Activated CD8-positive, alpha-beta memory T cell treated with anti-CD3 and anti-CD28 coated beads for 4 hours (primary cell): Measurements from ENCODE around the gene OPCML.

Experiments
- DNase-seq, 2 donors: peaks; one replicate each; pipeline ENCODE4 v3.0.0-alpha.2; 2020; ENCODE audit warnings: low read depth in 2 of 2

The OPCML gene

DNA sequence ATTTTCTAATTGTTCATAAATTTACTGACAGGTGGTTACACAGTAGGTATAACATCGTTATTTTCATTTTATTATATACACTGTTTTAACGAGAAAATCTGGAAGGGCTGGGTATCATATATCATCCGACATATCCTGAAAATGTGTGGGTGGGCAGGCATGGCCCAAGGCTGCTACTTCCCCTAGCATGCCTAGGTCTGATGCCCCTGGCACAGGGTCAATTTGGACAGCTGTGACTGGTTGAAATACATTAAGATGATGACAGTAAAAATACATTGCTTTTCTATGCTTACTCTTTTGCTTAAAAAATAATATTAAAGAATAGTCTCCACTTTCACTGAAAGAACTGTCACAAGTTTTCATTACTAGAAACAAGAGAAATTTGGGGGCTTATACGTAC is 908.8 kb downstream of the OPCML start:
- DNase-seq = no peak

DNA sequence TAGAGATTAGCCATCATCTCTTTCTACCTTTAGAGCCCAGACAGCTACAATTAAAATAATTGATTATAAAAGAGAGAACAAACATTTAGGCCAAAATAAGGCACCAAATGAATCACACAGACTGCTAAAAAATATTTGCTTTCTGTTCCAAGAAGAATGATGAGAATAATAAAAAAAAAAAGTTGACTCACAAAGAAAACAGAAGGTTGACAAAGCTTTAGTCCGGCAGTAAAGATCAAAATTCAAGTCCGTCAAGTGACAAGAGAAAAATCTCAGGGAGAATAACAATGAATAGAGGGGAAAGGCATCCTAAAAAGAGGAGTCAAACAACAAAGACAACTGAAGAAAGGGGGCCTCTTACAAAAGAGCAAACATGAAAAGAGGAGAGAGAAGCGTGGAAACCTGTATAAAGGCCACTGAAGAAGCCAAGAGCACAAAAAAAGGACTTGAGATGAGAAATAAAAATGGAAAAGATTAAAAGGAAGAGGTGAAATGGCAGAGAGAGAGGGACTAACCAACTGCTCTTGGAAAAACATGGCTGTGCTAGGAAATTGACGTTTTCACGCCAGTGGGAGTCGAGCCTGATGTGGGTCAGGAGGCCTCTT is 910.2 kb downstream of the OPCML start:
- DNase-seq = no peak

DNA sequence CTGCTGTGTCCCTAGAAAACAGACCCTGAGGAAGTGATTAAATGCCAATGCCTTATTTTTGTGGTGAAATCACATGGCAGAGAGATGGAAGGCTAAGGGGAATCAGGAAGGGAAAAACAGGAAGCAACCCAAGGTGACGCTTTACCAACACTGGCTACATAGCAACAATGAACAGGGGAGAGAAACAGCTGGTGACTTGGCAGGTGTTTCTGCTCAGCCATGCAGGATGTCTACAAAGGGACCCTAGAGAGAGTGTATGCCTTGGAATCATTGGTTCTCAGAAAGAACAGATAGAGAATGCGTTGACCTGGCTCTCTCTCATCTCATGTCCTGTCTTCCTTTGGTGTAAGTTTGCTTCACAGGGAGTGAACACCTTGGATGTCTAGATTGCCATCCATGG is 911.9 kb downstream of the OPCML start:
- DNase-seq = no peak

DNA sequence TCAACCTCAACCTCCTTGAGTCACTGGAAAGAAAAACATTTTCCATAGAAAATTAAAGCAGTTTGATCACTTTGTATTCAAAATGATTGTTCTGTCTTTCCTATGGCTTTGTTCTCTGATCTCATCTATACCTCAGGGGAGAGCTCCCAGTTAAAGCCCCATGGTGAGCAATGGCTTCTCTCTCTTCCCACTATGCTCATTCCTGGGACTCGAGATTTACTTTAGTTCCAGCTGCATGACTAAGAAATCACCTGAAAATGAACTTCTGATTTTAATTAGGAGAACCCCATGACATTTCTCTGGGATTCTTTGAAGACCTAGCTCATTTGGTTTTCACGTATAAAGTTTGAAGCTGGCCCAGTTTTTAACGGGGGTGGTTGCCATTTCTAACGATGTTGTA is 921.5 kb downstream of the OPCML start:
- no peak for DNase-seq

DNA sequence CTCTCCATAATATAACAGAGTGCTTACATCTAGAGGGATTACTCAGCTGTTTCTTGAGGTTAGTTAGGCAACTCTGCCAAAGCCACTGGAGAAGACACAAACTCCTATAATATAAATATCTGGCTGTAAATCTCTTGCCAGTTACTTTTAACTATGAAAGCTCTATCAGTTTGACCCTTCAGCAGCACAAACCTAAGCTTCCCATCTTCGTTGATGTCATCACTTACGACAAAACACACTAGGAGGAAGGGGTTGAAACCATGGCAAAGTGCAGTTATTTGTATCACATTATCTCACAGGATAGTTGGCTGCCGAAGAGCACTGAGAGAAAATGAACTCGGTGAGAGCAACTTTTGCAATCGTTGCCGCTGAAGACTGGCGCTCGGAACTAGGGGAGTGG is 922.1 kb downstream of the OPCML start:
- DNase-seq = no peak

DNA sequence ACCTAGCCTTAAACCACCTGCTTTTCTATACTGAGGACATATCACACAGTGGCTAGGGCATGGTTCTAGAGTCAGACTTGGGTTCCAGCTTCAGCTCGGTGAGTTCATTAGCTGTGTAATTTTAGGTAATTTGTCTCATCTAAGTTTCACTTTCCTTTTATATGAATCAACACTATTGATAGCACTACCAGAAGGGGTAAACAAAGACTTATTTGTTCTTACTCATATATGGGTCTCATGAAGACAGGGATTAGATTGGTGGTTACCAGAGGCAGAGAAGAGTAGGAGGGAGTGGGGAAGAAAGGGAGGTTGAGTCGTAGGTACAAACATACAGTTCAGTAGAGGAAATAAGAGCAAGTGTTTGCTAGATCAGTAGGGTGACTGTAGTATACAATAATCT is 924.7 kb downstream of the OPCML start:
- no peak for DNase-seq

DNA sequence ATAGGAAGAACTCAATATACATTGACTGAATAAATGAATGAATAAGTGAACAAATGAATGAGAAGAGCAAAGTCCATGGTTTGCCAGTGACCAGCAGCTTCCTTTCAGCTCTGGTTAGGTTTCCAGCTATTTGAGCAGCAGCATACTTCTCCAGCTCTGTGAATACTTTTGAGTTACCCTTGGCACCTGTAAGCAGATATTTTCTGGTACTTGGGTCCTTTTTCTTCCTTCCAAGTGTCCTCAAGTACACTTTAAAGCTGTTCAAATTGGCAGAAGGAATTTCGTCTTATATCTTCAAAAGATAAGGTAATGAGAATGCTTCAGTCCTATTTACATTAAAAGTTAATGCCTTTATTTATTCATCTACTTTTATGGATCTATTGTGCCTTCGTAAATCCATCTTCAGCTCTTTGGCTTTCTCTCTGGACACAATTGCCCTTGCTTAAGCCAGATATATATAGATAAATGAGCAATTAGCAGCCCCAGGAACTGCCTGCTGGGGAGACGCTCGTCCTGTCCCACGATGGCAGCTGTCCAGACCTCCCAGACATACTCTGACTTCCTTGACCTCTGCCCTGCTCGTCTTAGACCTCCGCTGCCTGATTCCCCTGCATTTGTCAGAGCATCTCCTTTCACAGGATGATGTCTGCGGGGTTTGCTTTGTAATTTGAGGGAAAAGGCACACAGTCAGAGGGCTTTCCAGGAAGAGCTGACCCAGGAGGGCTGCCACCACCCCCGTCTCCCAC is 926.3 kb downstream of the OPCML start:
- DNase-seq = no peak

DNA sequence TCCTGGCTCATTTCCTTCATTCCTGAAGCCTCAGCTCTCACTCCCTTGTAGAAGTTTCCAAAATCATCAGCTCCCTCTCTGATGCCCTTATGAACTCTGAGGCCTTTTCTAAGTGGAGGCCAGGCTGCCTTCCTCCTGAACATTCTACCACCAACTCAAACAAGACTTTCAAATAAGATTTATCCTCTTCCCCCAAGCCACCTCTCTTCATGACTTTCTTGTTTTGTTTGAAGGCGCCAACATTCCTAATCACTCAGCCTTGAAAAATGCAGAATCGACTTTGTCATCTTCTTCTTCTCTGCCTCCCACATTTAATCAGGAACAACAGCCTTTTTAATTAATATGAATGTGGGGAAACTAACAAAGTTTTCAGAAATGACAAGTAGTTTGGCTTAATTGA is 927.9 kb downstream of the OPCML start:
- no peak for DNase-seq

DNA sequence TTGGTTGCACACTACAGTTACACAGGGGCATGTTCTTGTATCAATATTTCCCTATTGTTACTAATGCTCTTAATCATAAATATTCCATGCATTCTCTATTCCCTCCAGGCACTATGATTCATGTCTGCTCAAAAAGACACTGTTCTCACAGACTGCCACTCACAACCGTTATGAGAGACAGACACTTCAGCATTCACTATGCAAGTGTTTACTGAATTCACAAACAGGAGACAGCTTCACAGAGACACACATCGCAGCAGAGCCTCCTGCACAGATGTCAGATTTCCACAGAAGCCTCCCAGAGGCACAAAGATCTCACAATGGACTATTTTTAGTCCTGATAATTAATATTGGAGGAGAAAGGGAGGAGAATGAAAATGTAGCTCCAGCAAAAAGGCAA is 930.4 kb downstream of the OPCML start:
- DNase-seq = no peak

DNA sequence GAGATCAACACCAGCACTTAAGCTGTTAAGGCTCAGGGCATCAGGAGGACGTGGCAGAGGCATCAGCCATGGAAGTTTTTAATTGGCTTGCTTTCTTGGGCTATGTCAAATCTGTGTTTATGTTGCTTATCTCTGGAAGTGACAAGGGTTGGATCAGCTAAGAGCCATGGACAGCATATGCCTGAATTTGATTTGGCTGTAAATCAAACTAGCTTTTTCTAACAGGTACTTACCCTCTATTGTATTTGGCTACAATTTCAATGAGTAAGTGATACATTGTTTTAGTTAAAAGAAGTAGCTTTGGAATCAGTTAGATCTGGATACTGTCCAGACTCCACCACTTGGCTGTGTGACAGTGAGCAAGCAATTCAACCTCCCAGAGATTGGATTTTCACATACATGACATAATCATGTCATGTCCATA is 936.6 kb downstream of the OPCML start:
- no peak for DNase-seq

DNA sequence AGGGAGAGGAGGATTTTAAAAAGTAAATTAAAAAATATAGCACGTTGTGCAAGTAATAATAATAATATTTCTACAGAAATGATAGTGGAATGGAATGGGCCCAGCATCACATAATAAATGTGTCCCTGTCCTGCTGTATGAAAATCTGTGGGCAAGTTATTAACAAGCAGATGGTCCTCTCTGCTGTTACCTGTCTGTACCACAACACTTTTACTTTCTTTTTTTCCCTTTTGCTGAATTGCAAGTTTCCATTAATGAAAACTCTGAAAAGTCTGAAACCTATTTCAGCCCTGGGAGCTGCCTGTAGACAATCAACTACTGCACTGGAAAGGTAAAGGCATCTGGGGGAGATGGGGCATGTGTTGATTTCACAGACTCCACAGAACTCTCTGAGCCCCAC is 937.1 kb downstream of the OPCML start:
- no peak for DNase-seq

DNA sequence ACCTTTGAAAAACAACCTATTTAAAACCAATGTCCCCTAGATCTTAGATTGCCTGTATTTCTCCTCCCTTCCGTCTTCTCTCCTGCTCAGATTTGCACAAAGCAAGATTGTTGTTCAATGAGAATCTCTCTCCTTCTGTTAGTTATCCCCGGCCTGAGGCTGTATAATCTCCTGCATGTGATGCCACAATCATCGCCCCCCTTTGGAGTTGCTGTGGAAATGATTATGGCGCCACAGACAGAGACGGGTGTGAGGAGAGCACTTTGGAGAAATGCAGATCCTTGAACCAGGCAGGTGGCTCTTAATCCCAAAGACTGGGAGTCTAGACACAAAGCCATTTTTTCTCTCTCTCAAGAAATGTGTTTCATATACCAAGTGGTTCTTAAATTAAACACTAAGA is 941.3 kb downstream of the OPCML start:
- DNase-seq = no peak

DNA sequence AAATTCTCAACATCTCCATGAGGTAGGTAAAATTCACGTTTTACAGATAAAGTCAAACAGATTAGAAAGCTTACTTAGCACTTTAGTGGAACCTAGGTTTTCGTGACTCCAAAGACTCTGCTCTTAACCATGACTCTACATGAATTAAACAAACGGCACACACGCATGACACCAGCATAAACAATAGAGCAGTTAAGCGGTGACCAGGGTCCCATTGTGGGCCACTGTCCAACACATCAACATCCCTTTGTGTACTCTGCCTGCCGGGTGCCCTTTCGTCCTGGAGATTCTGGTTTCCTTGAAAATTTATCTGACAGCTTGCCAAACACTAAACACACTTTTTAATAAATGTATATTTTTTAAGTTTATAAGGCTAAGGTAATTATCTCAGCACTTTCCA is 941.7 kb downstream of the OPCML start:
- no peak for DNase-seq

DNA sequence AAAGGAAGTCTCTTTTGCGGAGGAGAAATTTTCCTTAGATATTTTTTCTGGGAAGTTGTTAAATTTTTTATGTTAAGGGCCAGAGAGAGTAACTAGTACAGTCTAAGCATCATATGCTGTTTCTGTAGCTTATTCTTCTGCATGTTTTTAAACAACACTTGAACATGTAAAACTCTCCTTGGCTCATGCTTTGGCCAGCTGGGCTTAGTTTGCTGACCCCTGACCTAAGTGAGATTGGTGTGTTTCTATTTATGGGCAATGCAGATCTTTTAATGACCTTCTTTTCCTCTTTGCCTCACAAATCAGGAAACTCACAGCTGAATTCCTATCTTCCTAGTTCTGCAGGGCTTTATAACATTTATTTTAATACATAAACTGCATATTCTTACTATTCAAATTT is 942.5 kb downstream of the OPCML start:
- no peak for DNase-seq

DNA sequence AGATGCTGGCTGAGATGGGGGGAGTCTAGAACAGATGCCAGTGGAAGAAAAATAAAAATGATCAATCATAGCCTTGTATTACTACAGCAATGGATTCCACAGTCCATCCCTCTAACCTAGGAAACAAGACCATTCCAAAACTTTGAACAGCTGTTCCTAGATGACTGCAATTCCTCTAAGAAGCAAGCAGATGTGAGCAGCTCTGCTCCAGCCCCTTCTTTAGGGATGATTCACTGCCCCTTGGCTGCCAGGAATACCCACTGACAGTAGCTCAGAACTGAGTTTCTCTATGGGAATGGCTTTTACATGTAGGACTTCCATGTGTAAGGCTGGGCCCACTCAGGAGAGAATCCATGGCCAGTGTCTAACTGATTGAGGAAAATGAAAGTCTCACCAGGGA is 943.9 kb downstream of the OPCML start:
- DNase-seq = no peak

DNA sequence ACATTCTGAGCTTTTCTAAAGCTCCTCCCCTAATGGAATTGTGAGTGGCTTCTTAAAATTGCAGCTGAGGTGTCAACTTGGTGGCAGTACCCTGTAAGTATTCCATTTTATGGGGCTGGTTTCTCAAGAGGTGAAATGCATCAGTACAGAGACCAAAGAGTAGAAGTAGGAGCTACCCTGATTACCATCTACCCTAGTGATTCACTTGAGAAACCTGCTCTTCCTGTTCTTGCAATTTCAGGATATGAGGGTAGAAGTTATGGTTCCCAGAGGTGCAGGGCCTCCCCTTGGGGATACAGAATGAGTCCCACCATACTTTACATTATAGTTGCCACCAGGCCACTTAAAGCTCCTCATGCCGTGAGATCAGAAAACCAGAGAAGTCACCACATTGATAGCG is 944.6 kb downstream of the OPCML start:
- no peak for DNase-seq

DNA sequence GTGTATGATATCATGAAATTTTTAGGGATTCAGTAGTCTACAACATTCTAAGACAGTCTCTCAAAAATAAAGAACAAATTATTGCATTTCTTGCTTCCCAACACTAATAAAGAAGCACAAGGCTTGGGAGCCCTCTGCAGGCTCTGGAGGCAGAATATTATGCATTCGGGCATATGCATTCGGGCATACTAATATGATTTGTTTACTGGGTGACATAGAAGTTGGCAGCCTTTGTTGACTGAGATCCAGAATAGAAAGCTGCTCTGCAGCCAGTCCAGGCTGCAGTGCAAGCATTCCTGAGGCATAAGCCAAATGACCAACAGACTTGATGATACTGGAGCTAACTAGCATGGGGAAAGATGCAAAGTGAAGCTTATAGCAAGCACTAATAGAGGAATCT is 945.5 kb downstream of the OPCML start:
- DNase-seq = no peak

DNA sequence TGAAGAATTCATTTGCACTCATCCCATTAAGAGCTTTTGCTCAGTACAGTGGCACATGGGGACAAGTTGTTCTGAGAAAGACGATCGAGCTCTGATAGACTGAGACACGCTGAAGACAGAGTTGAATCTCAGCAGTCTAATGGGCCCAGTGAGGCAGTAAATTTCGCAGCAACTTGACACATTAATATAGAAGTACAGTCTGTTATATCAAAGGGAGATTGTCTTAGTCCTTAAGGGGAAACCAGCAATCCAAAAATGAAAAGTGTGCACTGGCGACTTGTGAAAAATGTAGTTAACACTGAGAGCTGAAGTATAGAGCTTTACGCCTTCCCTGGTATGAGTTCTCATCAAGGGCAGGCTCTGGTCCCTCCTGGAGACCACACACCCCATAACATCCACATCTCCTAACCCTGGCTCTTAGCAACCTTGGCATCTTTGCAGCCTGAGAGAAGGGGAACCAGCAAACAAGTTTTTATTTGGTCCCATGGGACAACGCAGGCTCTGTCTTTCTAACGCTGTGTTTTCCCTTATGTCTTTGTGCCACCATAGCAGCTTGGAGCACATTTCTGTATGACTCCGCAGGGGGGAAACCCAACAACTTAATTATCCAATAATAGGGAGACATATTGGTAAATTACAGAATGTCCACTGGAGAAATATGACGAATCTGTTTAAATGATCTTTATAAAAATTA is 952.5 kb downstream of the OPCML start:
- DNase-seq = no peak

DNA sequence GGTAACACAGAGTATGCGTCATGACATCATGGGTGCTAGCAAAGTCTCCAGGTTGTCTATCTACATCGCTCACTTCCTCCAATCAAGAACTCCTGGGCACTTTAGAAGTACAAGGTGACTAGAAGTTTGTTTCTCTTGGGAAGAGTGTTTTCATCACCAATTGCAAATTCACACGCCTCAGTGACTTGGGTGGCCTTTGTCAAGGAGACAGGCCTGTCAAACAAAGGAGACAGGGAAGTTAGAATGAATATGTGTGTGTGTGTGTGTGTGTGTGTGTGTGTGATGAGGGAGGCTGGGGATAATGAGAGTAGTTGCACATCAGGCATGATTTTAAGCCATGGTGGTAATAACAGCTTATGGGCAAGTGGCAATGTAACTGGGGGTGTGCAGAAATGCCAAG is 953.2 kb downstream of the OPCML start:
- DNase-seq = no peak

DNA sequence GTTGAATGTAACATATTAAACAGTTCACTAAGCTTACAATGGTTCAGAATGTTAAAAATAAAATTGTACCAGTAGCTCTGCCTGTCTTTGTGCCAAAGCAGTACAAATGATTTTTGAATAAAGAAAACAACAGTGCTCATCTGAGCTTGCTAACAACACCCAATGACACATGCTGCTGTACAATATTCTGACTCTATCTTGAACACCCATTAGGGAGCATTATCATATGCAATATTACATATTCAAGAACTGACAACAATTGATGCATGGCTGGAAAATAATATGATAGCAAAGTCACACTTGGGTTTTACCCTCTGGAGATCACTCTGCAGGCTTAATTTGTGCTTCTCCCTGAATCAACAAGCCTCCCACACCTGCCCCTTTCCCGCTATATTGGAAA is 953.7 kb downstream of the OPCML start:
- DNase-seq = no peak

DNA sequence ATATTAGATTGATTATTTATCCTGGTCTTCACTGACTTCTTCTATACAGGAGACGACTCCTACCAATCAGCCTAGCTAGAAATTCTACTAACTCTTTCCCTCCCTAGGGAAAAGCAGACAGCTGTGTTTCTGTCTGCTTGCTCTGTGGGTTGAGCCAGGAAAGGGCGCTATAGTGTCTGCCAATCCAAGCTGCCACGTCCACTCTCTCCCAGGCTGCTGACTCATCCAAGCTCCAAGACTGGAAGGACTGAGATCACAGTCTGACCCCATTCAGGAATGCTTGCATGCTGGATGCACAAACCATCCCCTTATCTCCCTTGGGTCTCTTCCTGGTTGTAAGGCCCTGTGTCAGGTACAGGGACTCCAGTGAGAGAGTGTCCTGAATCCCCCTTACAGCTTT is 955.6 kb downstream of the OPCML start:
- DNase-seq = no peak

DNA sequence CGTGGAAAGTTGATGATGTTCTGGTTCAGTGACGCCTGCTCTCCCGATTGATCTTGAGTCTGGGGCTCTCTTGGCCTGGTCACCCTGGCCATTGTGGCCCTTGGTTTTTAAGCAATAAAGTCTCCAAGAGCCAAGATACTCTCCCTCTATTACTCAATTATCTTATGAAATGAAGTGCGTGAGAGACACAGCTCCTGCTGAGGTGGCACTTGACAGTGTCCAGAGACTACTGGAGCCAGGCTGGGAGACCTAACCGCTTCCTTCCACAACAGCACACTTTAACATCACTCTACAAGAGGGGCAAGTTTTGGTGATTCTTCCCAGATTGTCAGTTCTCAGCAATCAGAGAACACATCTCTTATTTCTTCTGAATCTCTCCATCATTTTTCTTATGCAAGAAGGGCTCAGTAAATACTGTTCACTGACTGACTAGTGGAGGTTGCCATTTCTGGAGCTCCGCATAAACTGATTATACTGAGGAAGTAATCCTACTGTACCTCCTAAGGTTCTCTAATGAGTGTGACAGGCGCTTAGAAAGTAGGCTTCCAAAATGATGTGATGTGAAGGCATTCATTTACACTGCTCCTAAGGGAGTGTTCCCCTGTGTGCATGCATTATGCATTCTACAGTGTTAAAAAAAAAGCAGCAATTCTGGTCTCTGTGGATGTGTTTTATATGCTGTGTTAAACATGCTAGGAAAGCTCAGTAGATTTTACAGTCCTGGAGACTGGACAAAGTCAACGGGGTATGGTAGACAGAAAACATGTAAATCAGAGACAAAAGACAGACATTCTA is 968.0 kb downstream of the OPCML start:
- DNase-seq = no peak

DNA sequence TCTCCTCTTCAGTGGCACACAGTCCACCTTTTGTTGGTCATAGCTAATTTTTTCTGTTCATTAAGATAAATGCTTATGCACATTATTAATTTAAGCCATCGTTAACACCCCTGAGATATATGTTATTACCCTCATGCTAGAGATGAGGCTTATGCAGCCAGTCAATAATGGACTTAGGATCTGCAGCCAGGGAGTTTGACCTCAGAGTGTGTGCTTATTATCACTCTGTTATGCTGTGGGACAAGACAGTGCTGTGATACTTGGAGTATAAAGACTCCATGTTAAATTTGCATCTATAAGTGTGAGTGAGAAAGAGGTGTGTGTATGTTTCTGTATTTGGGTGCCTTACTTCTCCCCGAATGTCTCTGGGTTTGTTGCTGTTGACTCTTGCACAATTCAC is 969.3 kb downstream of the OPCML start:
- DNase-seq = no peak
